ENCODE data around the gene SLBP. TPM values are rescaled to one million over a fixed set of nuclear protein-coding genes. Genes with fewer than 3 reads are reported as not detected.
"Not testable (repeated sequence)": the region's sequence is repeated elsewhere in the genome, so short reads cannot be mapped to it uniquely, and the experiment has no call there.

SLBP gene
- total RNA-seq, 4 donors from 2014 or later, result 36.9 to 59.1 (median 40.8) TPM

DNA sequence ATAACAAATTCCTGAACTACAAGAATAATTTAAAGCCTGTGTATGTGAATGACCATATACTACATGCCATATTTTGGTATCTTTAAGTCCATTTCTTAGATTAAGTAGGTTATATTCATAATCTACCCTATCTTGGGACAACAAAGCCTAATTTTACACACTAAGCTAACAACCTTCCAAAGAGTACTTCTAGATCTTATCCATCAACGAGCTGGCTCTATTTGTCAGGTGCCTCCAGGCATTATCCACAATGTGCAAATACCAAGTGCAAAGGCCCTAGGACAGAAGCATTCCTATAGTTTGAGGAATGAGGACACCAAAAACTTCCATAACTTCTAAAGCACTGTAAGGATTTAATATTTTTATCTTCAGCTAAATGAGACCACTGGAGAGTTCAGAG is 3.5 kb downstream of the SLBP start:
- 28% methylated on average over 1 of the region's 1 CpG for WGBS
- peaks cover 40% of the 10 kb centered on the region for H3K4me1 ChIP-seq
- TF ChIP-seq EP300 (IDR thresholded peaks at IDR 0.05) (no peak), POLR2AphosphoS5 (IDR thresholded peaks at IDR 0.05) (no peak), POLR2A (IDR thresholded peaks at IDR 0.05) (no peak)
- TF ChIP-seq, protein P1, sequence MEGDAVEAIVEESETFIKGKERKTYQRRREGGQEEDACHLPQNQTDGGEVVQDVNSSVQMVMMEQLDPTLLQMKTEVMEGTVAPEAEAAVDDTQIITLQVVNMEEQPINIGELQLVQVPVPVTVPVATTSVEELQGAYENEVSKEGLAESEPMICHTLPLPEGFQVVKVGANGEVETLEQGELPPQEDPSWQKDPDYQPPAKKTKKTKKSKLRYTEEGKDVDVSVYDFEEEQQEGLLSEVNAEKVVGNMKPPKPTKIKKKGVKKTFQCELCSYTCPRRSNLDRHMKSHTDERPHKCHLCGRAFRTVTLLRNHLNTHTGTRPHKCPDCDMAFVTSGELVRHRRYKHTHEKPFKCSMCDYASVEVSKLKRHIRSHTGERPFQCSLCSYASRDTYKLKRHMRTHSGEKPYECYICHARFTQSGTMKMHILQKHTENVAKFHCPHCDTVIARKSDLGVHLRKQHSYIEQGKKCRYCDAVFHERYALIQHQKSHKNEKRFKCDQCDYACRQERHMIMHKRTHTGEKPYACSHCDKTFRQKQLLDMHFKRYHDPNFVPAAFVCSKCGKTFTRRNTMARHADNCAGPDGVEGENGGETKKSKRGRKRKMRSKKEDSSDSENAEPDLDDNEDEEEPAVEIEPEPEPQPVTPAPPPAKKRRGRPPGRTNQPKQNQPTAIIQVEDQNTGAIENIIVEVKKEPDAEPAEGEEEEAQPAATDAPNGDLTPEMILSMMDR (IDR thresholded peaks at IDR 0.05), result no peak

DNA sequence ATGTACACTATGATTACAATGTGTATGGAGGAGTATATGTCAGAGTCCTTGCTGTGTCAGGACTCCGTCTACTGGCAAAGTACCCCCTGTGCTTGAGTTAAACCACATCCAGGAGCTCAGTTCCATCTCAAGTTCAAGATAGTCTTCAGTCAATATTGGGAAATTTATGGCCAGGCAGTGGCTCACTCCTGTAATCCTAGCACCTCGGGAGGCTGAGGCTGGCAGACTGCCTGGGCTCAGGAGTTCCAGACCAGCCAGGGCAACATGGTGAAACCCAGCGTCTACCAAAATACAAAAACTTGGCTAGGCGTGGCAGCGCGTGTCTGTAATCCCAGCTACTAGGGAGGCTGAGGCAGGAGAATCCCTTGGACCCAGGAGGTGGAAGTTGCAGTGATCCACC is 5.8 kb downstream of the SLBP start:
- no peak for DNase-seq (ENCODE audit: low spot score in 2 of 2)
- H3K4me3 ChIP-seq, result no peak overlapping the region
- no peaks in the 10 kb centered on the region for H3K27me3 ChIP-seq
- no peaks in the 10 kb centered on the region for H3K9me3 ChIP-seq
- H3K27ac ChIP-seq, result no peak overlapping the region
- 88% methylated on average over 6 of the region's 6 CpGs for WGBS
- H3K36me3 ChIP-seq, result peaks cover 49% of the 10 kb centered on the region
- peaks cover 30% of the 10 kb centered on the region for H3K4me1 ChIP-seq
- no peak for TF ChIP-seq POLR2A (IDR thresholded peaks at IDR 0.05)

More for the DNA sequence above, 3.5 kb downstream of the SLBP start:
- no peak for DNase-seq (ENCODE audit: low spot score in 2 of 2)
- no peaks in the 10 kb centered on the region for H3K9me3 ChIP-seq
- no peak overlapping the region for H3K4me3 ChIP-seq
- peaks cover 28% of the 10 kb centered on the region for H3K36me3 ChIP-seq
- no peaks in the 10 kb centered on the region for H3K27me3 ChIP-seq
- H3K27ac ChIP-seq, result no peak overlapping the region

GRCh38 chr4:1705732-1706131 is 6.4 kb downstream of the SLBP start:
- H3K4me1 ChIP-seq, result peaks cover 23% of the 10 kb centered on the region
- H3K36me3 ChIP-seq, result peaks cover 52% of the 10 kb centered on the region
- 96% methylated on average over 6 of the region's 6 CpGs for WGBS
- H3K27ac ChIP-seq, result no peak overlapping the region
- no peak overlapping the region for H3K4me3 ChIP-seq
- DNase-seq (ENCODE audit: low spot score in 2 of 2), result no peak
- H3K9me3 ChIP-seq, result no peaks in the 10 kb centered on the region
- H3K27me3 ChIP-seq, result no peaks in the 10 kb centered on the region
- no peak for TF ChIP-seq POLR2AphosphoS5 (IDR thresholded peaks at IDR 0.05)
- no peak for TF ChIP-seq EP300 (IDR thresholded peaks at IDR 0.05)
- TF ChIP-seq POLR2A (IDR thresholded peaks at IDR 0.05), result no peak
- TF ChIP-seq, protein P1 (IDR thresholded peaks at IDR 0.05), result no peak

GRCh38 chr4:1703867-1704266 is 8.3 kb downstream of the SLBP start:
- peaks cover 10% of the 10 kb centered on the region for H3K4me1 ChIP-seq

GRCh38 chr4:1701671-1702070 is 10.4 kb downstream of the SLBP start:
- not testable (repeated sequence) for H3K9me3 ChIP-seq; H3K27me3 ChIP-seq; H3K4me3 ChIP-seq; DNase-seq (ENCODE audit: low spot score in 2 of 2); H3K27ac ChIP-seq; H3K4me1 ChIP-seq
- H3K36me3 ChIP-seq, result peaks cover 80% of the 10 kb centered on the region
- 97% methylated on average over 8 of the region's 8 CpGs for WGBS

More at GRCh38 chr4:1703867-1704266, 8.3 kb downstream of the SLBP start:
- Histone ChIP-seq H3K27ac (no peak overlapping the region), H3K36me3 (peaks cover 66% of the 10 kb centered on the region), H3K27me3 (no peaks in the 10 kb centered on the region), H3K4me3 (no peak overlapping the region), H3K9me3 (no peaks in the 10 kb centered on the region)
- DNase-seq (ENCODE audit: low spot score in 2 of 2), result no peak
- TF ChIP-seq EP300 (IDR thresholded peaks at IDR 0.05) (no peak), POLR2A (IDR thresholded peaks at IDR 0.05) (no peak), POLR2AphosphoS5 (IDR thresholded peaks at IDR 0.05) (no peak)
- TF ChIP-seq, protein P1 (IDR thresholded peaks at IDR 0.05), result no peak
- WGBS, result 89% methylated on average over 1 of the region's 1 CpG

DNA sequence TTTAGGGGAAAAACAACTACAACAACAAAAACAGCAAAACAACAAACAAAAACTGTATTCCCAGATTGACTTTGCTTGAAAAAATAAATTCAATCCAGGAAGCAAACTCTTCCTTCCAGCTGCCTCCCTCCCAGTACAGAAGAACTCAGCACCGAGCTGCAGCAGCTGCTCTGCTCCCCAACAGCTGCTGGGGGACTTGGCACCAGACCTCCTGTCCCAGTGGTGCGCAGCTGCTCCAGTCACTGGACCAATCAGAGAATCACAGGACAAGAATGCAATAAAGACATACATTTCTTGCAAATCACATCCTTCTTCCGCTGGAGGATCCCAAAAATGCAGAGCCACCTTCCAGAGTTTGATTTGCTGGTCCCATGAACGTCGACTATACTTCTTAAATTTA is 16.2 kb downstream of the SLBP start:
- H3K27ac ChIP-seq, result no peak overlapping the region
- DNase-seq (ENCODE audit: low spot score in 2 of 2), result no peak
- no peaks in the 10 kb centered on the region for H3K9me3 ChIP-seq
- no peaks in the 10 kb centered on the region for H3K27me3 ChIP-seq
- peaks cover 80% of the 10 kb centered on the region for H3K36me3 ChIP-seq
- WGBS, result 74% methylated on average over 5 of the region's 5 CpGs
- H3K4me1 ChIP-seq, result peaks cover 4% of the 10 kb centered on the region
- no peak for TF ChIP-seq POLR2A (IDR thresholded peaks at IDR 0.05)
- no peak for TF ChIP-seq POLR2AphosphoS5 (IDR thresholded peaks at IDR 0.05)
- no peak for TF ChIP-seq EP300 (IDR thresholded peaks at IDR 0.05)
- TF ChIP-seq, protein P1 (IDR thresholded peaks at IDR 0.05), result no peak
- no peak overlapping the region for H3K4me3 ChIP-seq
